H1 (cell line): ENCODE results near the gene PDHX. TPM values are rescaled to one million over a fixed set of nuclear protein-coding genes. Genes with fewer than 3 reads are reported as not detected.

Experiments used
- CHD7 ChIP-seq: fragments of 300-600 bp; sonication (generic); IDR thresholded peaks from 2 replicates; pipeline ENCODE4 v1.7.1; 2012; ENCODE audit warnings: low read length, moderate library complexity, mild to moderate bottlenecking, inconsistent platforms; ENCODE audit not compliant: insufficient replicate concordance
- EP300 ChIP-seq, 2 experiments: IDR thresholded peaks; 1 replicate in 1 of 2; 2 replicates in 1 of 2; pipeline ENCODE4 v1.6.1; 2011 to 2012; ENCODE audit warnings: low read depth in 2 of 2, low read length in 2 of 2, mild to moderate bottlenecking in 2 of 2, borderline replicate concordance in 1 of 2, inconsistent platforms in 1 of 2, moderate library complexity in 1 of 2
- SAP30 ChIP-seq: fragments of 300-600 bp; sonication (generic); IDR thresholded peaks from 2 replicates; pipeline ENCODE4 v1.7.1; 2012; ENCODE audit warnings: low read length, moderate library complexity, mild to moderate bottlenecking, inconsistent platforms; ENCODE audit not compliant: insufficient read depth, insufficient replicate concordance
- SIRT6 ChIP-seq: IDR thresholded peaks from one replicate; pipeline ENCODE4 v1.7.1; 2012; ENCODE audit warnings: low read length, inconsistent platforms
- SRF ChIP-seq: IDR thresholded peaks from 2 replicates; pipeline ENCODE4 v1.6.1; 2011; ENCODE audit warnings: mild to moderate bottlenecking, low read depth, low read length, moderate library complexity
- polyA plus RNA-seq, 7 experiments: library from polyadenylated mRNA; depleted of rRNA in 3 of 7; stranded (reverse) in 5 of 7; unstranded in 2 of 7; fragments of >200 nt in 5 of 7; fragments of 200-250 nt in 2 of 7; gene quantifications; 1 replicate in 5 of 7; 2 replicates in 1 of 7; 4 replicates in 1 of 7; pipeline versions ENCODE4 v1.2.1 to v1.2.3, GENCODE V29; 2011 to 2013; ENCODE audit warnings: missing spikeins in 2 of 7, mixed read lengths in 2 of 7
- total RNA-seq: library from RNA; stranded (reverse); fragmentation: NEBNext Ultra II Directional; extraction: Animal tissue kit (Norgen Biotek cat#: 25700); gene quantifications from 2 replicates; pipeline ENCODE4 v1.2.1, GENCODE V29; 2021

Gene PDHX
- total and polyA plus RNA-seq, 2 of the 8 experiments (the other 6 are each of a cell fraction or from before 2014, with no cell fraction given): 12.4 to 51.9 TPM

- TF ChIP-seq CHD7: no peak
- no peak for TF ChIP-seq EP300 (IDR thresholded peaks at IDR 0.05; ENCODE audit: borderline replicate concordance in 1 of 2, low read depth in 2 of 2, low read length in 2 of 2)
- no peak for TF ChIP-seq SRF
- no peak for TF ChIP-seq SAP30
- no peak for TF ChIP-seq SIRT6
Observed at GRCh38 chr11:34938611-34939010, 22.2 kb downstream of the PDHX start (continued).
